NCI-H446 treated with DMSO at 0.1 percent for 48 hours (cell line): ENCODE measurements around the gene ZDHHC17.

Experiments used
- DNase-seq: peaks from one replicate; lab custom pipeline; 2025; lab: John Stamatoyannopoulos, UW

ZDHHC17 gene

GRCh38 chr12:76820888-76821482 lies 57.1 kb downstream of the ZDHHC17 start:
- DNase-seq, result peak; percentile 2

- DNase-seq, result no peak
Observed at GRCh38 chr12:76830436-76830835, 66.5 kb downstream of the ZDHHC17 start.

- no peak for DNase-seq
Observed at GRCh38 chr12:76836633-76837032, 72.7 kb downstream of the ZDHHC17 start.

- no peak for DNase-seq
Observed at GRCh38 chr12:76847260-76847659, 83.3 kb downstream of the ZDHHC17 start.

- DNase-seq, result no peak
Observed at GRCh38 chr12:76848132-76848531, 84.2 kb downstream of the ZDHHC17 start.

- no peak for DNase-seq
Observed at GRCh38 chr12:76852106-76852505, 88.2 kb downstream of the ZDHHC17 start.

- DNase-seq, result no peak
Observed at GRCh38 chr12:76855271-76855670, 91.4 kb downstream of the ZDHHC17 start.

- no peak for DNase-seq
Observed at GRCh38 chr12:76856018-76856644, 92.2 kb downstream of the ZDHHC17 start.

GRCh38 chr12:76859611-76860010 lies 95.7 kb downstream of the ZDHHC17 start:
- DNase-seq, result no peak

- DNase-seq, result no peak
Observed at GRCh38 chr12:76860256-76860655, 96.3 kb downstream of the ZDHHC17 start.

- no peak for DNase-seq
Observed at GRCh38 chr12:76863005-76863670, 99.2 kb downstream of the ZDHHC17 start.

GRCh38 chr12:76863837-76864236 lies 99.9 kb downstream of the ZDHHC17 start:
- no peak for DNase-seq

GRCh38 chr12:76864791-76865400 lies 101.0 kb downstream of the ZDHHC17 start:
- no peak for DNase-seq

- DNase-seq, result no peak
Observed at GRCh38 chr12:76866151-76866567, 102.2 kb downstream of the ZDHHC17 start.

- DNase-seq, result peak; percentile 62
Observed at GRCh38 chr12:76866726-76867125, 102.8 kb downstream of the ZDHHC17 start.

GRCh38 chr12:76871082-76871481 lies 107.2 kb downstream of the ZDHHC17 start:
- DNase-seq, result no peak

- DNase-seq, result peak; percentile 33
Observed at GRCh38 chr12:76871742-76872141, 107.8 kb downstream of the ZDHHC17 start.

GRCh38 chr12:76872415-76872814 lies 108.5 kb downstream of the ZDHHC17 start:
- DNase-seq, result no peak

- no peak for DNase-seq
Observed at GRCh38 chr12:76874027-76874426, 110.1 kb downstream of the ZDHHC17 start.

- DNase-seq, result no peak
Observed at GRCh38 chr12:76874491-76875190, 110.7 kb downstream of the ZDHHC17 start.

GRCh38 chr12:76876696-76877229 lies 112.8 kb downstream of the ZDHHC17 start:
- DNase-seq, result no peak
